HG02981 (cell line): Measurements from ENCODE around the gene TP53TG3C.
"Not testable (repeated sequence)": the region's sequence is repeated elsewhere in the genome, so short reads cannot be mapped to it uniquely, and the experiment has no call there.

ENCODE experiments used
- ATAC-seq: cut with Tn5 transposase; IDR thresholded peaks from one replicate; pipeline ENCODE4 v1.9.1; 2021; ENCODE audit warnings: mild to moderate bottlenecking, moderate library complexity; ENCODE audit not compliant: unreplicated experiment

The TP53TG3C gene, protein sequence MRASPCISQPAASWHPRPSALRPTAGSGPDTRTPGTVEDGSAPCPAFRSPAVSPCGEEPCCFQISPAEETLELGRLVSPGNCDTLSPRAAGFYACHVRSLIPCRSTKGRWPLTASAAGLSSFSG

DNA sequence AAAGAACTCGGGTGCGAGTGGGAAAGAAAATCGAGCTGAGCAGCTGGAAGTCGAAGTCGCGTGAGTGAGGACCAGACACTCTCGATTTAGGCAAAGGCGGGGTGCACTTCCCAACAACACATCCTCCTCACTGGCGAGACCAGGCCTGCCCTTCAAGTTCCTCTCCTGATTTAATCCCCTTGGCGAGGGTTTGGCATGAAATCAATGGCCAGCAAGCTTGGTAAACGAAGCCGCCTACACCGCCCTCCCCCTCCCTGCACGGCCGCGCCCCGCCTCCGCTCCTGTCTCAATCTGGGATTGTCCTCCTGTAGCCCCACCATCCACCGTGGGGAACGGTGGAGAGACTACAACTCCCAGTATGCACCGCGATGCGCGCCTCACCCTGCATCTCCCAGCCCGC lies at the start of gene TP53TG3C:
TSS of gene TP53TG3C (plus strand) at position 301 of the 400 bp plus-strand sequence. CDS start at position 369, 68 bp downstream.
- not testable (repeated sequence) for ATAC-seq
